ACHN (cell line): ENCODE data around the gene COL1A1.

Experiments used
- DNase-seq: peaks from one replicate; pipeline ENCODE4 v3.0.0-alpha.2; 2015
- in situ Hi-C: cut with HindIII; loops from 2 replicates; pipeline ENCODE4 v1.10.0; 2017; ENCODE audit warnings: low sequenced_read_pairs, low pct_ligation_motif_present, low pct_unique_long_range_greater_than_20kb

COL1A1 gene

DNA sequence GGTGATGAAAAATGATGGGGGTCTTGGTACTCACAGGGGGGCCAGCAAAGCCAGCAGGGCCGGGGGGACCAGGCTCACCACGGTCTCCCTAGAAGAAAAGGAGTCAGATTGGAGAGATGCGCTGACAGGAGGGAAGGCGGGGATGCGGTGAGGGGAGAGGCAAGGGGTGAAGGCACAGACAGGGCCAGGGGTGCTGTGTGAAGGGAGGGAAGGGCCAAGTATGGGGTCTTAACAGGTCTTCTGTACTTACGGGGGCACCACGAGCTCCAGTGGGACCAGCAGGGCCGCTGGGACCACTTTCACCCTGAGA, 11.2 kb downstream of the COL1A1 start:
- in situ Hi-C loops, result no loop called here
- DNase-seq, result no peak

- in situ Hi-C loops, result no loop called here
- DNase-seq, result no peak
Measured at GRCh38 chr17:50189550-50190292, 11.7 kb downstream of the COL1A1 start.

- no peak for DNase-seq
- in situ Hi-C loops, result no loop called here
Measured at GRCh38 chr17:50188921-50189549, 12.4 kb downstream of the COL1A1 start.

DNA sequence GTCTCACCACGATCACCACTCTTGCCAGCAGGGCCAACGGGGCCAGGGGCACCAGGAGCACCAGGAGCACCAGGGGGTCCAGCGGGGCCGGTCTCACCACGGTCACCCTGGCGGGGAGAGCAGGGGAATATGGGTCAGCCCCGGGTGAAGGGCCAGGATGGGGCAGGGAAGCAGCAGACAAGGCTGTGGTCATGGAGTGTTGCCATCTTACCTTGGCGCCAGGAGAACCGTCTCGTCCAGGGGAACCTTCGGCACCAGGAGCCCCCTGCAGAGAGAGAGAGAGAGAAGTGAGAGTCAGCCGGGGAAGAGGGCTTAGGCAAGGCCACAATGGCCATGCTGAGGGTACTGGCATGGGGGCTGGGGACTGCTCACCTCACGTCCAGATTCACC, 12.9 kb downstream of the COL1A1 start:
- in situ Hi-C loops, result no loop called here

DNA sequence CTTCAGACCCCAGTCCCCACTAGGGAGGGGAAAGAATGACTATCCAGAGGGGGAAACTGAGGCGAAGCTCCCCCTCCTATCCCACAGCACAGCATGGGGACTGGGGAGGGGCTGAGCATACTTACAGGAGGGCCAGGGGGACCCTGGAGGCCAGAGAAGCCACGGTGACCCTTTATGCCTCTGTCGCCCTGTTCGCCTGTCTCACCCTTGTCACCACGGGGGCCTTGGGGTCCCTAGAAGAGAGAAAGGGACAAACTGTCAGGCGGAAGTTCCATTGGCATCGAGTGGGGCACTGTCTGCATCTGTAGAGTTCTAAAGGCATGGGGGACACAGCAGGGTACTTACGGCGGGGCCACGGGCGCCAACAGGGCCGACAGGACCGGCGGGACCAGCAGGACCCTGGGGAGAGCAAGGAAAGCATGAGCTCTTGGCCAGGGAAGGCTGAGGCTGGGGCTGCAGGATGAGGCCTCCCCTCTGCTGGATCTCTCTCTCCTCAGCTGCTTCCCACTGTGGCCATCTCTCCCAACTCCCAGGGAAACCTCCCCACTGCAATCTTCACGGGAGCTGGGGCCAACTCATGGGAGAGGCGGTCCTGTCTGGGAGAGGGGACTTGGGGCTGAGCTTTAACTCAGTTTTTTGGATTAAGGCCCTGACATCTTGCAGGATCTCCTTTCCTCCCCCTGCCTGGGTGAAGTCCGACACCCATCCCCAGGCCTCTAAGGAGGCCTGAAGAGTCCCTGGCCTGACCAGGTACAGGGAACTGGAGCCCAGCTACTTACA, 13.5 kb downstream of the COL1A1 start:
- in situ Hi-C loops, result no loop called here
- no peak for DNase-seq

More for the DNA sequence above, 12.9 kb downstream of the COL1A1 start:
- no peak for DNase-seq

DNA sequence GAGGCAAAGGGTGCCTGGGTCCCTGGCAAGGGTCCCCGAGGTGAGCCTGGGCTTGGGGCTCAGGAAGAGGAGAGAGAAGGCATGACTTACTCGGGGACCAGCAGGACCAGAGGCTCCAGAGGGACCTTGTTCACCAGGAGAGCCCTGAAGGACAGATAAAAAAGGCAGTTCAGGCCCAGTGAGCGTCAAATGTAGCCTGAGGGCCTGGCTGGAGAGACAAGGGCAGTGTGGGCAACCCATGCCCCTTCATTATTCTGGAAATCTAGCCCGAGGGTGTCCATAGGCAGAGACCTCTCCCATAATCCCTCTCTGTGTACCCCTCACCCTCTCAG, 14.1 kb downstream of the COL1A1 start:
- DNase-seq, result no peak
- in situ Hi-C loops, result no loop called here

DNA sequence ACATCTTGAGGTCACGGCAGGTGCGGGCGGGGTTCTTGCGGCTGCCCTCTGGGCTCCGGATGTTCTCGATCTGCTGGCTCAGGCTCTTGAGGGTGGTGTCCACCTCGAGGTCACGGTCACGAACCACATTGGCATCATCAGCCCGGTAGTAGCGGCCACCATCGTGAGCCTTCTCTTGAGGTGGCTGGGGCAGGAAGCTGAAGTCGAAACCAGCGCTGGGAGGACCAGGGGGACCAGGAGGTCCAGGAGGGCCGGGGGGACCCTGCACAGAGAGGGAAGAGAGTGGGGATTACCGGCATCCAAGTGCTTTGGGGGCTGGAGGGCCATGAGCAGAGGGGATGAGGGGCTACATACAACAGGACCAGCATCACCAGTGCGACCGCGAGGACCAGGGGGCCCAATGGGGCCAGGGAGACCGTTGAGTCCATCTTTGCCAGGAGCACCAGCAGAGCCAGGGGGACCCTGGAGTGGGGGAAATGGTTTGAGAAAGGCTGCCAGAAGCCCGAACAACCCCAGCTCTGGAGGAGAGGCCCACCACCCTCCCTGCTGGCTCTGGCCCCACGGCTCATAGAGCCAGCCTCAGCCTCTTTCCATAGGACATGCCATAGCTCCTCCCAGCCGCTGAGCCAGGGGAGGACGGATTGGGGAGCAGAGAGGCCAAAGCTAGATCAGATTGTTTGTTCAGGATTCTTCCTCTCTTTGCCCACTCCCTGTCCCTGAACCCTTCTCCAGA, 14.6 kb downstream of the COL1A1 start:
- in situ Hi-C loops, result no loop called here
- no peak for DNase-seq

DNA sequence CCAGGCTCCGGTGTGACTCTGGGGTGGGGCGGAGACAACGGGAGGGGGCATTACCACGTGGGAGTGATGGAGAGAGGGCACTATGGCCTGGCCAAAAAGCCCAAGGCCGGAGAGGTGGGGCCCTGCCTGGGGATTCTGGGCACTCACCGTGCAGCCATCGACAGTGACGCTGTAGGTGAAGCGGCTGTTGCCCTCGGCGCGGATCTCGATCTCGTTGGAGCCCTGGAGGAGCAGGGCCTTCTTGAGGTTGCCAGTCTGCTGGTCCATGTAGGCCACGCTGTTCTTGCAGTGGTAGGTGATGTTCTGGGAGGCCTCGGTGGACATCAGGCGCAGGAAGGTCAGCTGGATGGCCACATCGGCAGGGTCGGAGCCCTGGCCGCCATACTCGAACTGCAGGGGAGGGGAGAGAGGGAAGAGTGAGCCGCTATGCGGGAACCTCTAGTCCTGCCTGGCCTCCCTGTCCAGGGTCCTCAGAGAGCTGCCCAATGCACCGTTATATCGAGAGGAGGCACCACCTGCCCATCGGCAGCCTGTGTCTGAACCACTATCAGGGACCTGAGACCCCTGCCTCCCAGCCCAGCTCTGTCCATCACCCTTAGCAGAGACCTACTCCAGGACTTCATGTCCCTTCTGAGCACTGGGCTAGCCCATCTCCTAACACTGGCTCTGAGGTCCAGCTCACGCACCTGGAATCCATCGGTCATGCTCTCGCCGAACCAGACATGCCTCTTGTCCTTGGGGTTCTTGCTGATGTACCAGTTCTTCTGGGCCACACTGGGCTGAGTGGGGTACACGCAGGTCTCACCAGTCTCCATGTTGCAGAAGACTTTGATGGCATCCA, 15.6 kb downstream of the COL1A1 start:
- in situ Hi-C loops, result no loop called here
- no peak for DNase-seq

- no peak for DNase-seq
- in situ Hi-C loops, result no loop called here
Measured at GRCh38 chr17:50184611-50185398, 16.6 kb downstream of the COL1A1 start.

GRCh38 chr17:50184064-50184463, 17.4 kb downstream of the COL1A1 start:
- in situ Hi-C loops, result no loop called here

GRCh38 chr17:50183421-50183994, 17.9 kb downstream of the COL1A1 start:
- DNase-seq, result no peak
- in situ Hi-C loops, result no loop called here

More at GRCh38 chr17:50184064-50184463, 17.4 kb downstream of the COL1A1 start:
- DNase-seq, result no peak

DNA sequence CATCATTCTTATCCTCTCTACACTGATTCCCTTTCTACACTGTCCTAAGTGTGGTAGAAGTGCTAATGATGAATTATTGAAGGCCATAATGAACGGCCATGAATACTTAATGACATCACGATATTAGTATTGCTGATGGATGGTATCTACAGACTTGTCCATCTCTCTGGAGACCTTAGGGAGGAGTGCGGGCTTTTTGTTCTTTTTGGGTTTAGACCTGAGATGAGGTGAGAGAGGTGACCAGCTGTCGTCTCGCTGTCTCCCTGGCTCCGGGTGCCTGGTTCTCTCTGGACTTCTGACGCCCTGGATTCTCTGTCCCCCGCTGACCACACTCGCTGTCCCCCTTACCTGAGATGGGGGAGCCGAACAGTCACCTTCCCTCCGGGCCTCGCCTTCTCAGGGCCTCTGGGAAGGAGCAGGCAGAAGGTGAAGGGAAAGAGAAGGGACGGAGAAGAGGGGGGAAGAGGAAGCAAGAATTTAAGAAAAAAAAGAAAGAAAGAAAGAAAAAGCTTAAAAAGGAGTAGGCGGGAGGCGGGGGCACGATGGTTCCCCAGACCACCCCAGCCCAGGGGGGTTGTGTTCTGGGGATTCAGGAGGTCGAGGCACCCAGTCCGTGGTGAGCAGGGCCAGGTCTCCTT, 18.5 kb downstream of the COL1A1 start:
- DNase-seq, result no peak
- in situ Hi-C loops, result no loop called here

DNA sequence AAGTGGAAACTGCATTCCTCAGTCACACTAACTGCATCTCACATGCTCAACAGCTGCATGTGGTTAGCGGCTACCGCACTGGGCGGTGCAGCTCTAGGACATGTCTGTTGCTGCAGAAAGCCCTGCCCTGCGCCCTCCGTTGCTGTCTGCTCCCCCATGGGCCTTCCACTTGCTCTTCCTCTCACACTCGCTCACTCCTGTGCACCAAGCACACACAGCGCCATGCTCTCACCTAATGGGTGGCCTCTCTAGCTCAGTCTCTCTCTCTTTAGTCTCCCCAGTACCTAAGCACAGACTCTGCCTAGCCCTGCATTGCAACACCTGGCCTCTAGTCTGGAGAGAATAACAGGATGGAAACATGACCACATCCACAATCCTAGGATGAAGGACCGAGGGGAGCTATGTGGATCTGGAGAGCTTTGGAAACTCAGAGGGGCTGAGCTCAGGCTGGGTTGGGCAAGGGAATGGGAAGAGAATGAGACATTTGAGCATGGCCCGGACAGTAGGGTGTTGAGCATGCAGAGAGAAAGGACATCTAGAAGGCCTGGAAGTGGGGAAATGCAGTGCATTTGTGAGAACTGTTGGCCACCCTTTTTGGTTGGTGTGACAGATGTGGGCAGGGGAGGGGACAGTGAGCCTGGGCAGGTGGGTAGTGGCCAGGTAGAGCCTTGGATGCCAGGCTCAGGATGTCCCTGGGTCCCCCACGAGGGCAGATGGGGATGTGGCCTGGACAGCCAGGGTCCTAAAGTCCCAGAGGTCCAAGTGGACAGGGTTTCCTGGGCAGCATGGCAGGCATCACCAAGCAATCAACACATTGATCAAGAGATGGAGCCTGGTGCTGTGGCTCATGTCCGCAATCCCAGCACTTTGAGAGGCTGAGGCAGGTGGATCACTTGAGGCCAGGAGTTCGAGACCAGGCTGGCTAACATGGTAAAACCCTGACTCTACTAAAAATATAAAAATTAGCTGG, 19.6 kb downstream of the COL1A1 start:
- DNase-seq, result no peak
- in situ Hi-C loops, result no loop called here

GRCh38 chr17:50181144-50181543, 20.3 kb downstream of the COL1A1 start:
- DNase-seq, result no peak
- in situ Hi-C loops, result no loop called here

DNA sequence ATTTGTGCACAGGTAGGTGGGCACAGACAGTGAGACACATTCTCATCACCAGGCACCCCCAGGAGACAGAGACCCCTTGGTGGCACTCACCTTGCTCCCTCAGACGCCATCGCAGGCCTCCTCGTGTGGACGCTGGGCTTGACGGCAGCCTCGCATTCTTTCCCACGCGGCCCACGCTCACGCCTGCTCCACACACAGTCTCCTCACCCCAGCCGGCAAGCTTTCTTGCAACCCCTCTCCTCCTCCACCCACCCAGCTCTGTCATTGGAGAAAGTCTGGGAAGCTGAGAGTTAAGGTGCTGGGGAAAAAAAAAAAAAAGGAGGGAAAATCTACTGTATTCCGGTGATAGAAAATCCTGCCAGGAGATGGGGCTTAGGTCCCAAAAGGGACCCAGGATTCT, 20.8 kb downstream of the COL1A1 start:
- in situ Hi-C loops, result no loop called here
- DNase-seq, result no peak

DNA sequence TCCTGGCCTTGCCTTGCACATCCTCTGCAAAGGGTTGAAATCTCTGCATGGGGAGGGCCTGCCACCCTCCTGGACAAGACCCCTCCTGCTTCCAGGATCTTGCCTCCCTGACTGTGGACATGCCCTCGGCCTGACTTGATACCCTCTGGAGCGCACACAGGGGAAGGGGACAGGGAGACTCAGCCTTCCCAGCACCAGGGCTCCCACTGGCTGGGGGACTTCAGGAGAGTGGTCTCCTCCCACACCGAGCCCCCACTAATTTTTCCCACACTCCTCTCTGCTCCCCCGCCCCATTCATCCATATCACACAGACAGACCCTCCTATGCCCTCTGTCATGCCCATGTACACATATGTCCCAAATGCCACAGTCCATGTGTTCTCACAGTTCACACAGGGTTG, 21.3 kb downstream of the COL1A1 start:
- in situ Hi-C loops, result no loop called here

More for the DNA sequence above, 21.3 kb downstream of the COL1A1 start:
- no peak for DNase-seq
